GM18505 (cell line): ENCODE measurements around the gene TOR3A.
"Not testable (repeated sequence)": the region's sequence is repeated elsewhere in the genome, so short reads cannot be mapped to it uniquely, and the experiment has no call there.

Experiments used
- ATAC-seq: cut with Tn5 transposase; IDR thresholded peaks from one replicate; pipeline ENCODE4 v1.9.1; 2021; ENCODE audit not compliant: unreplicated experiment
- POLR2A ChIP-seq: IDR thresholded peaks from 4 replicates; pipeline ENCODE4 v1.6.1; 2011; ENCODE audit warnings: borderline replicate concordance; ENCODE audit not compliant: insufficient read depth, insufficient read length; ENCODE audit errors: extremely low read depth

TOR3A gene, protein sequence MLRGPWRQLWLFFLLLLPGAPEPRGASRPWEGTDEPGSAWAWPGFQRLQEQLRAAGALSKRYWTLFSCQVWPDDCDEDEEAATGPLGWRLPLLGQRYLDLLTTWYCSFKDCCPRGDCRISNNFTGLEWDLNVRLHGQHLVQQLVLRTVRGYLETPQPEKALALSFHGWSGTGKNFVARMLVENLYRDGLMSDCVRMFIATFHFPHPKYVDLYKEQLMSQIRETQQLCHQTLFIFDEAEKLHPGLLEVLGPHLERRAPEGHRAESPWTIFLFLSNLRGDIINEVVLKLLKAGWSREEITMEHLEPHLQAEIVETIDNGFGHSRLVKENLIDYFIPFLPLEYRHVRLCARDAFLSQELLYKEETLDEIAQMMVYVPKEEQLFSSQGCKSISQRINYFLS

DNA sequence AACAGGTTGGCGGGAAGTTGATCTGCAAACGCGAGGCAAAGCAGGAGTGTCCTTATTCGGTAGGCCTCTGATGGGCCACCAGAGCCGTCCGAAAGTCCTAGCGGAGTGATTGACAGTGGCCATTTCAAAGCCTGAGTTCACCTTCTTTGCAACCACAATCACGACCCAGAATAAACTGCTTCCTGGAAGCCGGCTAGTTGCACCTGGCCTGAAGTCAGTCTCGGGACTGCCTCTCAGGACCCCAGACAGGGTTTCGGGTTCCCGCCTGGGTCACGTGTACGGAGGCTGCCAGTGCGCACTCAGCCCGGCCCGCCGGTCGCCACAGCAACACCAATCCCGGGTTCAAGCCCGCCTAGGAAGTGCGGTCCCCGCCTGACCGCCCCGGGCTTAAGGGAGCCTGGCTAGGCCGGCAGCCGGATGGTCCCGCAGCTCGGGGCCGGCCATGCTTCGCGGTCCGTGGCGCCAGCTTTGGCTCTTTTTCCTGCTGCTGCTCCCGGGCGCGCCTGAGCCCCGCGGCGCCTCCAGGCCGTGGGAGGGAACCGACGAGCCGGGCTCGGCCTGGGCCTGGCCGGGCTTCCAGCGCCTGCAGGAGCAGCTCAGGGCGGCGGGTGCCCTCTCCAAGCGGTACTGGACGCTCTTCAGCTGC is at the start of gene TOR3A:
Gene TOR3A (plus strand): TSS at position 384 of the 646 bp plus-strand sequence. CDS start 59 bp downstream, at position 443.
- peak; percentile 91 for ATAC-seq
- peak; percentile 96 for TF ChIP-seq POLR2A

- TF ChIP-seq POLR2A: no peak
- ATAC-seq: peak; percentile 86
Observed at GRCh38 chr1:179034720-179035119, 47.1 kb upstream of the TOR3A start.

GRCh38 chr1:179036844-179037465 is 44.9 kb upstream of the TOR3A start:
- no peak for TF ChIP-seq POLR2A
- peak; percentile 37 for ATAC-seq

- no peak for TF ChIP-seq POLR2A
- ATAC-seq: no peak
Observed at GRCh38 chr1:179038528-179039281, 43.2 kb upstream of the TOR3A start.

- not testable (repeated sequence) for ATAC-seq
Observed at GRCh38 chr1:179039502-179040174, 42.2 kb upstream of the TOR3A start.

- not testable (repeated sequence) for ATAC-seq
Observed at GRCh38 chr1:179040175-179040551, 41.7 kb upstream of the TOR3A start.

DNA sequence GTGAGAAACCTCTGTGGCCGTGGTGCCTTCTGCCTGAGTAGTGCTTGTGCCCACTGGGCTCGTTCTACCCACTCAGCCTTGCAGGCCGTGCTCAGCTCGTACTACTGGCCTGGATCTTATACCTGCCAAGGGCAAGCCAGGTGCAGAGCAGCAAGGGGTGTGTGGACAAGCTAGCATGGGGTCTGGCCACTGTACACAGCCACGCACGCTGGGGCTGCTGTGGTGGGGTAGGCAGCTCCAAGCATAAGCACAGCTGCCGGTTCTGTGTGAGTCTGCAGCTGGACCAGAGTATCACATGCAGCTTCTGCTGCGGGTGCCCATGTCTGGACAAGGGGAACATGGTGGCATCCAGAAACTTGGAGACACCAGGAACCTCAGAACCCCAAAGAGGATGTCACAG is 39.8 kb upstream of the TOR3A start:
- no peak for TF ChIP-seq POLR2A
- ATAC-seq: no peak

GRCh38 chr1:179042700-179043099 is 39.2 kb upstream of the TOR3A start:
- no peak for ATAC-seq
- no peak for TF ChIP-seq POLR2A

DNA sequence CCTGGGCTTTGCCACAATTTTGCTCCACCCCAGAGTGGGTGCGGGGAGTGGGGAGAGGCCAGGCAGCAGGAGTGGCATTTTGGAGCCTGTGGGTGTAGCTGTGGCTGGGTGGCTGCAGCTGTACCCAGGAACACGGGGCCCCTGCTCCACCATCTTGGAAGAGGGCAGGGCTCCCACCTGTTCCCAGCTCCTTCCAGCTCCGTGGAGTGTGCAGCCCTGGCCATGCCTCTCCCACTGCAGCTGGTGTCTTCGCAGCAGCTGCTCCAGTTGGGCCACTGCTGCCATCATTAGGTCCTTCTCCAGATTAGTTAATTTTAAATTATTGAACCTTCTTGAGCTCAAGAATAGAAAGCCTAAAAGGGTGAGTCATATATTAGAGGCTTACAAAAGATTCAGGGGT is 38.6 kb upstream of the TOR3A start:
- no peak for ATAC-seq
- no peak for TF ChIP-seq POLR2A

- TF ChIP-seq POLR2A: no peak
- ATAC-seq: no peak
Observed at GRCh38 chr1:179043907-179044306, 38.0 kb upstream of the TOR3A start.

GRCh38 chr1:179046808-179047635 is 34.8 kb upstream of the TOR3A start:
- TF ChIP-seq POLR2A: no peak
- ATAC-seq: no peak

DNA sequence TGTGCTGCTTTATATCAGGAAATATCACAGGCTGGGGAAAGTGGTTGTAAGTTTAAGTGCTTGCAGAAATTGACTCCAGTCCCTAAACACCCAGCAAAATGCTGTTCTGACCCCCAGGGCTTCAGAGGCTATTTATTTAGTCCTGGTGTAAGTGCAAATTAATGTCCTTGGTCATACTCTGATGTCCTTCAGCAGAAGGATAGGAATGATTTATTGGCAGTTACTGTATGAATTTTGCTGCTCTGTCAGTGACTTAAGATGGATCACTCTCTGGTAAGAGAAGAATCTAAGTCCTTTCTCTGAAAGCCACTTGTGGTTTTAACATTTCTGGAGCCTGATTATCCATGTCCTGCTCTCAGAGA is 34.3 kb upstream of the TOR3A start:
- ATAC-seq: no peak
- no peak for TF ChIP-seq POLR2A
